PFSK-1 (cell line): ENCODE measurements around the gene ZNF831.

Experiments used
- FOXP2 ChIP-seq: optimal IDR thresholded peaks from 2 replicates; pipeline ENCODE3; 2011; ENCODE audit warnings: borderline replicate concordance, control low read depth, inconsistent platforms; ENCODE audit not compliant: insufficient read depth; ENCODE audit errors: extremely low read length, extremely low read depth
- POLR2AphosphoS5 ChIP-seq: IDR thresholded peaks from 2 replicates; pipeline ENCODE4 v1.6.1; 2012; ENCODE audit warnings: low read depth, mild to moderate bottlenecking, control low read depth, low read length, moderate library complexity
- SIN3A ChIP-seq: IDR thresholded peaks from 2 replicates; pipeline ENCODE4 v1.6.1; 2012; ENCODE audit warnings: mild to moderate bottlenecking, low read length, moderate library complexity, borderline replicate concordance; ENCODE audit not compliant: insufficient read depth
- TF ChIP-seq, protein P1 (sequence below), 2 experiments: IDR thresholded peaks; 2 replicates each; pipeline versions ENCODE4 v1.6.1 to v1.8.0; 2011 to 2012; ENCODE audit warnings: low read depth in 2 of 2, low read length in 2 of 2, control low read depth in 1 of 2, inconsistent platforms in 1 of 2, mild to moderate bottlenecking in 1 of 2, moderate library complexity in 1 of 2; ENCODE audit not compliant: insufficient read depth in 1 of 2

DNA sequence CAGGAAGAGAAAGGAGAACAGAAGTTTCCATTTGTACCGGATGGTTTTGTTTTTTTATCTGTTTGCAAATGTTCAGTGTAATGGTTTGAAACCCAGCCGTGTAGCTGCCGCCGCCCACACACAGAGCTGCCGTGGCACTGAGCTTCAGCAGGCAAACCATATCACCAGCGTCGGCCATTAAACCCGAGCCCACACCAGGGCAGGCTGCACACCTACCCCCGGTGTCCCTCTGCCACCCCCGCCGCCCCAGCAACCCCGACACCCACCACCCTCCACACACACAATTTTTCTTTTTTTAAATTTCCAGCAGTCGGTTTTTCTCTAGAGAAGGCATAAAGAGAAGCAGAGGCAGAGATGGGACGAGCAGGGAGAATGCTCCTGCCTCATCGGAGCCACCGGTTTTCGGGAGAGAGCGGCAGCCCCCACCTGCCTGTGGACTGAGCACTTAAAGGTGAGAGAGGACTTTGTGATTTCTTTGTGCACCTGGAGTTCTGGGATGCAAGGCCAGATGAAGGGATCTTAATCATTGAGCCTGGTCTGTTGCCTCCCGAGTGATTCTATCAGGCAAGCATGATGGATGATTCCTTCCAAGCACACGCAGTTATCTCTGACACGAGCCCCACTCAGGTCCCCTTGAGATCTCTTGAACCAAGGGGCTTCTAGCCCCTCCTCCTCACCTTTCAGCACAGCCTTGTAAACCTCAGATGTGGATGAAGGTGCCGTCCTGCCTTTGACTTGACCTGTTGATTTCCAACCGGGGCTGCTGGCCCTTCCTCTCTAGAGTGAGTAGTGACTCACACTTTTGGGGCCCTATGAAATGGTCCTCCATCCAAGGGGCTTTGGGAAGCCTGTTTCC, 17.5 kb upstream of the ZNF831 start:
- TF ChIP-seq SIN3A = no peak
- TF ChIP-seq POLR2AphosphoS5 = no peak
- TF ChIP-seq, protein P1, sequence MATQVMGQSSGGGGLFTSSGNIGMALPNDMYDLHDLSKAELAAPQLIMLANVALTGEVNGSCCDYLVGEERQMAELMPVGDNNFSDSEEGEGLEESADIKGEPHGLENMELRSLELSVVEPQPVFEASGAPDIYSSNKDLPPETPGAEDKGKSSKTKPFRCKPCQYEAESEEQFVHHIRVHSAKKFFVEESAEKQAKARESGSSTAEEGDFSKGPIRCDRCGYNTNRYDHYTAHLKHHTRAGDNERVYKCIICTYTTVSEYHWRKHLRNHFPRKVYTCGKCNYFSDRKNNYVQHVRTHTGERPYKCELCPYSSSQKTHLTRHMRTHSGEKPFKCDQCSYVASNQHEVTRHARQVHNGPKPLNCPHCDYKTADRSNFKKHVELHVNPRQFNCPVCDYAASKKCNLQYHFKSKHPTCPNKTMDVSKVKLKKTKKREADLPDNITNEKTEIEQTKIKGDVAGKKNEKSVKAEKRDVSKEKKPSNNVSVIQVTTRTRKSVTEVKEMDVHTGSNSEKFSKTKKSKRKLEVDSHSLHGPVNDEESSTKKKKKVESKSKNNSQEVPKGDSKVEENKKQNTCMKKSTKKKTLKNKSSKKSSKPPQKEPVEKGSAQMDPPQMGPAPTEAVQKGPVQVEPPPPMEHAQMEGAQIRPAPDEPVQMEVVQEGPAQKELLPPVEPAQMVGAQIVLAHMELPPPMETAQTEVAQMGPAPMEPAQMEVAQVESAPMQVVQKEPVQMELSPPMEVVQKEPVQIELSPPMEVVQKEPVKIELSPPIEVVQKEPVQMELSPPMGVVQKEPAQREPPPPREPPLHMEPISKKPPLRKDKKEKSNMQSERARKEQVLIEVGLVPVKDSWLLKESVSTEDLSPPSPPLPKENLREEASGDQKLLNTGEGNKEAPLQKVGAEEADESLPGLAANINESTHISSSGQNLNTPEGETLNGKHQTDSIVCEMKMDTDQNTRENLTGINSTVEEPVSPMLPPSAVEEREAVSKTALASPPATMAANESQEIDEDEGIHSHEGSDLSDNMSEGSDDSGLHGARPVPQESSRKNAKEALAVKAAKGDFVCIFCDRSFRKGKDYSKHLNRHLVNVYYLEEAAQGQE (IDR thresholded peaks at IDR 0.05; ENCODE audit: insufficient read depth in 1 of 2, low read depth in 2 of 2, low read length in 2 of 2) = no peak
- TF ChIP-seq FOXP2 = no peak
